Stimulated activated CD8-positive, alpha-beta memory T cell treated with anti-CD3 and anti-CD28 coated beads, Interleukin-7, amount 100 ng/mL, for 4 hours (primary cell): Measurements from ENCODE around the gene TPCN1.
A peak's percentile ranks its signal among the peaks of the same experiment; 100 is the strongest.

Experiments
- DNase-seq, 2 donors: peaks; one replicate each; pipeline ENCODE4 v3.0.0-alpha.2; 2020; ENCODE audit warnings: low read depth in 2 of 2

The TPCN1 gene

GRCh38 chr12:113333877-113334785 lies 112.9 kb downstream of the TPCN1 start:
- no peak for DNase-seq

- peak; percentile 72 to 80 for DNase-seq
These were observed 113.7 kb downstream of the TPCN1 start, which contains the start of gene SLC8B1 for GRCh38 chr12:113334786-113335539. TSS of gene SLC8B1 (minus strand) at chr12:113335109. CDS start at chr12:113332878, 2,231 bp downstream.

GRCh38 chr12:113339540-113339939 lies 118.3 kb downstream of the TPCN1 start:
- DNase-seq = no peak

- no peak for DNase-seq
These were observed 118.8 kb downstream of the TPCN1 start for GRCh38 chr12:113340061-113340460.

- no peak for DNase-seq
These were observed 120.3 kb downstream of the TPCN1 start for GRCh38 chr12:113341535-113341934.

- no peak for DNase-seq
These were observed 124.1 kb downstream of the TPCN1 start for GRCh38 chr12:113345318-113345717.

GRCh38 chr12:113346353-113346752 lies 125.1 kb downstream of the TPCN1 start:
- DNase-seq = no peak

GRCh38 chr12:113347107-113347506 lies 125.8 kb downstream of the TPCN1 start:
- no peak for DNase-seq

- no peak for DNase-seq
These were observed 126.6 kb downstream of the TPCN1 start for GRCh38 chr12:113347892-113348291.
